ENCODE data around the gene DLGAP1.
"Not testable (repeated sequence)": the region's sequence is repeated elsewhere in the genome, so short reads cannot be mapped to it uniquely, and the experiment has no call there.

DLGAP1 gene

DNA sequence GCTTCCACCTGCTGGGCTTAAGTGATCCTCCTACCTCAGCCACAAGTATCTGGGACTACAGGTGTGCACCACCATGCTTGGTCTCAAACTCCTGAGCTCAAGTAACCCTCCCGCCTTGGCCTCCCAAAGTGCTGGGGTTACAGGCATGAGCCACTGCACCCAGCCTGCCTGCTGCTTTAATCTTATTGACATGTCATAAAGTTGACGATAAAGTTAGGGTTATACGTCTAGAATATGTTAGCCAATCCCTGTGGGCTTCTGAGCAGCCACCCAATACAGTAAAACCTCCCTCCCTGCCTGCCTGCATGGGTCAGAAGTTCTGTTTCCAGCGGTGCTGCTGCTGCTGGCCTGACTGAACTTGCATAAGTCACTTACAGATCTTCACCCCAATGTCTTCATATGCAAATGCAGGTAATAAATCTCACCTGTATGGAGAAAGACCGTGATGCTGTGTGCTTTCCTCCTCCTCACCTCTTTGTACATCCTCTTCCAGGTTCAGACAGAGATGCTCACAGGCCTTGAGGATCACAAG is 975.1 kb downstream of the DLGAP1 start:
- no peak for DNase-seq

DNA sequence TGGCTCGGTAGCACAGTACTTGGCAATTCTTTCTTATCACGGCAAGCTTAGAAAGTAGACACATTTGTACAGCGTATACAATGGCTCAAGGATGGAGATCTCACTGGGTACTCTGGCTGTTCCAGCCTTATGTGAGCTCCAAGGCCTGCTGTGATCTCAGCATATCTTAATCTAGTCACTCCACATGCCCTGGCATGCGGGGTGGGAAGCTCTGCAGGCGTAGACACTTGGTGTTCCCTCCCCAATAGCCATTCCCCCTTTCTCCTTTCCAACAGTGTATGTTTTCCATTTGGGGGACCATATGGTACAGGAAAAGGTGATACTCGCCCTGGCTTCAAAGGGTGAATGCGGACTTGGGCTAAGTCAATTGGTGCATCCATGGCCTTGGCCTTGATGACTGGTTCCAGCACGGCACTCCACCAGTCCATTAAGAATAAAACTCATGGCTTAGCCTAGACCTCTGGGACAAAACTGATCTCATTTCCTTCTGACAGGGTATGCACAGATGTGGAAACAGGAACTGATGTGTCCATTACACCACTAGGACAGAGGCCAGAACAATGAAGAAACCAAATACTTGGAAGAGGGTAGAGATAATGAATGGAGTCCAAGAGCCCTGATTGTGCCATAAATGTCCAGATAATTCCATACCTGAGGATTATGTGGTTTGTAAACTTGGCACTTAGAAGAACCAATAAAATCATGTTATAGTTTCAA is 976.7 kb downstream of the DLGAP1 start:
- DNase-seq, result no peak

DNA sequence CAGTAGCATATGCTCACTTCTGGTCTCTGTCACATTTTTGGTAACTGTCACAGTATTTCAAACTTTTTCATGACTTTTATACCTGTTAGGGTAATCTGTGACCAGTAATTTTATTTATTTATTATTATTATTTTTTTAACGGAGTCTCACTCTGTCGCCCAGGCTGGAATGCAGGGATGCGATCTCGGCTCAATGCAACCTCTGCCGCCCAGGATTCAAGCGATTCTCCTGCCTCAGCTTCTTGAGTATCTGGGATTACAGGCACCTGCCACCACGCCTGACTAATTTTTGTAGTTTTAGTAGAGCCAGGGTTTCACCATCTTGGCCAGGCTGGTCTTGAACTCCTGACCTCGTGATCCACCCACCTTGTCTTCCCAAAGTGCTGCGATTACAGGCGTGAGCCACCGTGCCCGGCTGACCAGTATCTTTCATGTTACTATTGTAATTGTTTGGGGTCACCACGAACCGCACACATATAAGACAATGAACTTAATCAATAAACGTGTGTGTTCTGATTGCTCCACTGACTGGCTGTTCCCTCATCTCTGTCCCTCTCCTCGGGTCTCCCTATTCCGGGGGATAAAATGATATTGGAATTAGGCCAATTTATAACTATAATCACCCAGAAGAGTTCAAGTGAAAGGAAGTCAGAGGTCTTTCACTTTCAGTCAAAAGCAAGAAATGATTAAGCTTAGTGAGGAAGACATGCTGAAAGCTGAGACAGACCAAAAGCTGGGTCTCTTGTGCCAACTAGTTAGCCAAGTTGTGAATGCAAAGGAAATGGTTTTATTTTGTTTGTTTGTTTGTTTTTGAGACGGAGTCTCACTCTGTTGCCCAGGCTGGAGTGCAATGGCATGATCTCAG is 982.2 kb downstream of the DLGAP1 start:
- no peak for DNase-seq

DNA sequence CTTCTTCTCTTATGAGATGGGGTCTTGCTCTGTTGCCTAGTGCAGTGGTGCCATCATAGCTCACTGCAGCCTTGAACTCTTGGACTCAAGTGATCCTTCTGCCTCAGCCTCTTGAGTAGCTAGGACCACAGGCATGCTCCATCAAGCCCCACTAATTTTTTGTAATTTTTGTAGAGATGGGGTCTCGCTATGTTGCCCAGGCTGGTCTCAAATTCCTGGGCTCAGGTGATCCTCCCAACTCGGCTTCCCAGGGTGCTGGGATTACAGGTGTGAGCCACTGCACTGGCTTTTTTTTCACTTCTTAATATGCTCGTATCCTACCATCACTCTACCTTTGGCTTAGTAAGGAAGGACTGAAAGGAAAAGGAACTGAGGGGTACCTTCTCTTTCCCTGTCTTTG is 983.0 kb downstream of the DLGAP1 start:
- not testable (repeated sequence) for DNase-seq

DNA sequence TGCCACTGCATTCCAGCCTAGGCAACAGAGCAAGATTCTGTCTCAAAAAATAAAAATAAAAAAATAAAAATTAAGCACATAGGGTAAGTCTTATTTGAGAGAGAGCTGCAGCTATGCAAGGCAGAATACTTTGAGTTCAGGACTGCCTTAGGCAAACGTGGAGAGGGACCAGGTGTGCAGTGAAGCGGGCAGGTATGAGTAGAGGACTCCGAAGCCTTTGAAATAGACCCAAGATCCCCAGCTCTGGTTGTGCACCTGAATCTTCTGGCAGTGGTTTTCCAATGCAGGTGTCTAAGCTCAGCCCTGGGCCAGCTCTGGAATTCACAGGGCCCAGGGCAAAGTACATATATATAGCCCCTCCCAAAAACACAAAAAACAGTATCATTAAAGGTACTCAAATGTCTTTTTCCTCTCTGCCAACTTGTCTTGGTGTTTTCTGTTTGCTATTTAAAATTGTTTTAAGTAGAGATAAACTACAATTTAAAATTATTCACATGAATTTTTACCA is 983.9 kb downstream of the DLGAP1 start:
- no peak for DNase-seq

DNA sequence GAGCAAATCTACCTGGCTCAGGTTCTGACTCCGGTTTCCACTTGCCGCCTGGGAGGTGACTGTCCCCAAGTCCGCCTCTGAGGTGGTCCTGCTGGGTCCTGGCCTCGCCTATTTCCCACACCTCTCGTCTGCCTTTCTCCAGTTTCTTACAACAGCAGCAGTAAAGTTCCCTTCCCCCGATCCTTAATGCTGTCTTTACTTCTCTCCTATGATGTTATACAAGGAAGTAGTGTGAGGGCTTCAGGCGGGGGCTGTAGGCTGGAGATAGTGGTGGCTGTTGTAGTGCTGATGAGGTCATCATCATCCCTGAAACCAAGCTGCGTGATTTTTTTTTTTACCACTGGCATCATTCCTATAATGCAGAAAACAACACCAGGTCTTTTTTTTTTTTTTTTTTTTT is 986.3 kb downstream of the DLGAP1 start:
- no peak for DNase-seq

DNA sequence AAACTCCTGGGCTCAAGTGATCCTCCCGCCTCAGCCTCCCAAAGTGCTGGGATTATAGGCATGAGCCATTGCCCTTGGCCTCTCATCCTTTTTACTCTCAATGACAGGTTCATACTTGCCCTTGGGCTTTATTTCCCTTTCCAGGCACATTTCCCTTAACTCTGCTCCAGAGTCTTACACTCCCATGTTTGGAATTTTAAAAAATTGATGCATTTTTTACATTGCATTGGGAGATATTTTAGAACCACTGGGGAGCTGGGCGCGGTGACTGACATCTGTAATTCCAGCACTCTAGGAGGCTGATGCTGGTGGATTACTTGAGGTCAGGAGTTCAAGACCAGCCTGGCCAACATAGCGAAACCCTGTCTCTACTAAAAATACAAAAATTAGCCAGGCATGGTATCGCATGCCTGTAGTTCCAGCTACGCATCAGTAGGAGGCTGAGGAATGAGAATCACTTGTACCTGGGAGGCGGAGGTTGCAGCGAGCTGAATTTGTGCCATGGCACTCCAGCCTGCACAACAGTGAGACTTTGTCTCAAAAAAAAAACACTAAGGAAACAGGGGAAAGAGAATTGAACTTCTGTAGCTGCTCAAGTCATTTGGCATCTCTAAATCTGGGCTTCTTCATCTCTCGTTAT is 986.9 kb downstream of the DLGAP1 start:
- no peak for DNase-seq

DNA sequence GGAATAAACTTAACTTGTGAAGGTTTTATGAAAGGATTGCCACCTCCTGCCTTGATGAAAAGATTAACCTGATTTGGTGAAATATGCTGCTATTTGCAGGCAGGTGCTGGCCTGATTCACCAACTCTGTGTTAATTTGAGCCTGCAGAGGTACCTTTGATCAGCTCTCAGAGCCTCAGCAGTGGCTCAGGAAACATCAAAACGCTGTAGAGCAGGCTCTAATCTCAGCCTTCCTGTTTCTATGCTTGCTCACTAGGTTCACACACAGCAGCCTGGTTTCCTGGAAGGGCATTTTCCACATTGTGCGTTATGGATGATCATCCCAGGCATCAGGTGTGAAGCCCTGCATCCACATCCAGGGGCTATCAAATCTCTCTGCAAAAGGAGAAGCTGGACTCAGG is 988.2 kb downstream of the DLGAP1 start:
- no peak for DNase-seq

DNA sequence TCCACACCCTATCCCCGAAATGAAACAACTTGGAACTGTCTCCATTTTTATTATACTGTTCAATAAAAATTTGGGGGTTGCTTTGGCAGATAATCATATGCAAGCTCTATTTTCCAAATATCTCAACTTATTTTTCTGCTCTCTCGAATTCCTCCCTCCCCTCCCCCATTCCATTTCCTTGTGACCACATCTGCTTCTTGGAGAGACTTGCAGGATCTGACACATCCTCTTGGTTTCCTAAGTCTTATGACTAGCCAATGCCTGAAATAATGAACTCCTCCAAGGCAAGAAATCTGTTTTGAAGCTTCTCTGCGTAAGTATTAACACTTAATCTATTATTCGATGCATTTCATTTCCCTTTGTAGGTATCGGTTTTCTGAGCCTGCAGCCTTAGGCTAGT is 989.1 kb downstream of the DLGAP1 start:
- no peak for DNase-seq

DNA sequence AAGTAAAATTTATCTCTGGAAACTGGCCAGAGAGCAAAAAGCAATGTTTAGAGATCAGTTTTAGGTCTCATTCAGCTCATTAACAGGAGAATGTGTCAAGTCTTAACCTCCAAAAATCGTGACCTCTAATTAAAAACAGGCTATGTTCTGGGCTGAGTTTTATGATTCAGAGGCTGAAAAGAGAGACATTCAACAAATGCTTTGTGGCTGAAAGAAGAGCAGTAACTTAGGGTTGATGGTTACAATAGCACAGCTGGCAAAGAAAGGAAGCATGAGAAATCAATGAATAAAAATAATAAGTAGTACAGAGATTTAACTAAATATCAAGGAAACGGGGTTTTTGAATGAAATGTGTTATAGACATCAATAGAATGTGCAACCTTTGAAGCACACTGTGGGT is 992.1 kb downstream of the DLGAP1 start:
- no peak for DNase-seq

DNA sequence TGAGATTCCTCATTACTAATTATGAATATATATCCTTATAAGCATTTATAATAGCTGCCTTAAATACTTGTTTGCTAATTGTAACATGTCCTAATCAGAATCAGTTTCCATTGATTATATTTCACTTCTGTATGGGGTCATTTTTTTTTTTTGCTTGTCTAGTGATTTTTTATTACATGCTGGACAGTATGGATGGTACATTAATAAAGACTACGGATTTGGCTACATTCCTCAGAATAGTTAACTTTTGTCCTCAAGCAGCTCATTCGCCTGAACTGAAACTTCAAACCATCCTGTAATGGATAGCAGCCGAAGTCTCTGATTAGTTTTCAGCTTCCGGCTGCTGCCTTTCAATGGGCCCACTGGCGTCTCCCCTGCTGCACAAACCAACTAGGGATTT is 993.4 kb downstream of the DLGAP1 start:
- DNase-seq, result no peak

DNA sequence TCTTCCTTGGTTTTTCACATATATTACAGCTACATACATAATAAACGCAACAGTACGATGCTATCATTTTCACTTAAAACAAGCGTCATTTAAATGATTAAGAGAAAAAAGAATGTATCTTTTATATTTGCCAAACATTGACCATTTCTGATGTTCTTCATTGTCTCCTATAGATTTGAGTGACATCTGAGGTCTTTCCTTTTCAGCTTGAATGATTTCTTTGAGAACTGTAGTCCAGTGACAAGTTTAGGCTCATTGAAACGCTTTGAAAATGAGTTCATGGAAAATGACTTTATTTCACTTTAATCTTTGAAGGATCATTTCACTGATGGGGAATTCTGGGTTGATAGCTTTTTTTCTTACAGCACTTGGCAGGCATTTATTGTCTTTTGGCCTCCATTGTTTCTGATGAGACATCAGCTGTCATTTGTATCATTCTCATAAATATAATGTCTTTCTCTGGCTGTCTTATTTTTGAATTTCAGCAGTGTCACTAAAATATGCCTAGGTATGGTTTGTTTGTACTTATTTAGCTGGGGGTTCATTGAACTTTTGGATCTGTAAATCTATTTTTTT is 994.2 kb downstream of the DLGAP1 start:
- no peak for DNase-seq

DNA sequence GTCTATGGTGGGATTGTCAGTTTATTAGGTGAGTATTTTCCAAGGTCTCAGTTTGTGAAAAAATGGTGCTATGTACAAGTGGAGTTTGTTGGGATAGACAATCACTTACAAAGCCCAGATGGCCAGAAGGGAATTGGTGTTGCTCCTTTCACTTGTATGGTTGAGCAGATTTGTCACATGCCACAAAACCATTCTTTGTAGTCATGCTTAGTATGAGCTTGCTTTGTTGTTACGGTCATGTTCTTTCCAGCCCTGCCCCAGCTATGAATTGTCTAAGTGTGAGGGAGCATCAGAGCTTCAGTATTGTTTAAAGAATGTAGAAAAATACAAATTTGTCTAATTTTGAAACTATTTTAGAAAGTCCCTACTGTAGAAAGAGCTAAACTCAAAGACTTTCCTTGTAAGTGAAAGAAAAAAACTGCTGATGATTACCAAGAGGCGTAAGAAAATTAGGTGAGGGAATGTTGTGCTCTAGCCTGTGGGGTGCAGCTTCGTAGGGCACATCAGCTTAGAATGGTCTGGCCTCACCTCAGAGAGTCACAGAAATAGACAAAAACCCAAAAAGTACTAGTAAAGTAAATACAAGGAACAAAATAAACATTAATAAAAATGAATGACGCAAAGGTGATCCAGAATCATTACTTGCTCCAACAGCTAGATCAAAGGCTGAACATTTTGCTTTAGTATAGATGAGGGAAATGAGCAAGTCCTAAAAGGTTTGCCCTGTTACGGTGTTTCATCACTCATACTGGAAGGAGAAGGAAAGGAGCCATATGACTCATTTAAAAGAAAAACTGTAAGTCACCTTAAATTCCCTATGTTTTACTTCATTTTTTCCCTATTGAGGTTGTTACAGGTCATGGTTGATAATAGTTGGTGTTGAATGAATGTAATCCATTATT is 995.9 kb downstream of the DLGAP1 start:
- no peak for DNase-seq

DNA sequence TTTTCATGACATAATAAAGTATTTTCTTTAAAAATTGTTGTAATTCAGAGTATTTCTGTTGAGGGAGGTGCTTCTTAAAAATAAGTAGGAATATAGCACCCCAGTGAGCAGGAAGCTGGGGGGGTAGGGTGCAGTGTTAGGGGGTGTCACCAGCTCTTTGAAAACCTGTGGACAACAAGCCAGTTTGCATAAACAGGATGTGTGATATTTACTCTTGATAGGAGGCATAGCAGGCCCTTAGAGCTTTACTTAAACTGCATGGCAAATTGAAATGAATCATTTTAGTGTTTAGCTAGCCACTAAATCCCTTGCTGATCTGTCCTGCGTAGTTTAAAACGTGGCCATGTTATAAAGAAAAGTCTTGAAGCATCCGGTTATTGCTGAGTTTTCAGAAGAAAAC is 996.7 kb downstream of the DLGAP1 start:
- DNase-seq, result no peak

DNA sequence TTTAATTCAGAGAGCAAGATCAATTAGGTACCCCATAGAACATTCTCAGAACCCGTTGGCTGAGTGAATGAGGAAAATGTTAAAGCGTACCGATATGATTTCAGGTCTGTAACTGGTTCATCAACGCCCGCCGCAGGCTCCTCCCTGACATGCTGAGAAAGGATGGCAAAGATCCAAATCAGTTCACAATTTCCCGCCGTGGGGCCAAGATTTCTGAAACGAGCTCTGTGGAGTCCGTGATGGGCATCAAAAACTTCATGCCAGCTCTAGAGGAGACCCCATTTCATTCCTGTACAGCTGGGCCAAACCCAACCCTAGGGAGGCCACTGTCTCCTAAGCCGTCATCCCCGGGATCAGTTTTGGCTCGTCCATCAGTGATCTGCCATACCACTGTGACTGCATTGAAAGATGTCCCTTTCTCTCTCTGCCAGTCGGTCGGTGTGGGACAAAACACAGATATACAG is 997.8 kb downstream of the DLGAP1 start:
- no peak for DNase-seq

DNA sequence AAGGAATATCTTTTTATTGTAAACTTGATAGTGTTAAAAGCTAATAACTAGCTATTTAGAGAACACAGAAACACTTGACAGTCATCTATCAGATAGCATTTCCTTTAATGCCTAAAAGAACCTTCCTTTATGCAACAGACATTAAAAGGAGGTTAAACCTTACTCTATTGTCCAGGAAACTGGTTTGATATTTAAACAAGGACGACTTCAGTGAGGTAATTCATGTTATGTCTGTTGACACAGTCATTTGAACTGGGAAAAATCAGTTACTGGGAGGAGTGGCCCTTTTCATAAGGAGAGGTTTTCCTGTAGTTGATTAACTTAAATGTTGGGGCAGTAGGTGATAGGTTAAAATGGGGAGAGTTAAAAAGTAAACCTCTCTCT is 998.4 kb downstream of the DLGAP1 start:
- peak; percentile 35 for DNase-seq

DNA sequence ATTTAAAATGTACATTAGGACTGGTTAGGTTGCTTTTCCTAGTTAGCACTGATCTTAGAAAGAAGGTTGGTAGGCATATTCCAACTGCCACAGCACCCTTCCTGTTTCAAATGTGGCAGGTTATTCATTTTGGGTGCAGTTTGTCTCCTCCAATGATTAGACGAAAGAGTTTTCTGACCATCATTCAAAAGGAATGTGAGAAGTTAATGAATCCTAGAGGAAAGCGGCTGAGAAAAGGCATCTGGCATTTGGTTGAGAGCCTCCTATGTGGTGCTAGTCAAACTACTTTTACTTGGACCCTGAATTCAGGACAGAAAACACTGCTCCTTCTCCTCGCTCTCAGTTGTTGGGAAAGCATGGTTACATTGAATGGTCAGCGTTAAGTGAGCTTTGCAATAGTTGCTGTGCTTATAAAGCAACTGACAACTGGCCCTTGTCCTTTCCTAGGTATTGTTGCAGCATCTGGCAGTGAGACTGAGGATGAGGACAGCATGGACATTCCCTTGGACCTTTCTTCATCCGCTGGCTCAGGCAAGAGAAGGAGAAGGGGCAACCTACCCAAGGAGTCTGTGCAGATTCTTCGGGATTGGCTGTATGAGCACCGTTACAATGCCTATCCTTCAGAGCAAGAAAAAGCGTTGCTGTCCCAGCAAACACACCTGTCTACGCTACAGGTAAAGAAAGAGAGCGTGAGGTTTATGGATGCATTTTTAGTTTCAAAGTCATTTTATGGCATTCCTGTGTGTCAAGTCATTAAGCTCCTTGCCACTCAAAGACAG is 999.0 kb downstream of the DLGAP1 start:
- no peak for DNase-seq

DNA sequence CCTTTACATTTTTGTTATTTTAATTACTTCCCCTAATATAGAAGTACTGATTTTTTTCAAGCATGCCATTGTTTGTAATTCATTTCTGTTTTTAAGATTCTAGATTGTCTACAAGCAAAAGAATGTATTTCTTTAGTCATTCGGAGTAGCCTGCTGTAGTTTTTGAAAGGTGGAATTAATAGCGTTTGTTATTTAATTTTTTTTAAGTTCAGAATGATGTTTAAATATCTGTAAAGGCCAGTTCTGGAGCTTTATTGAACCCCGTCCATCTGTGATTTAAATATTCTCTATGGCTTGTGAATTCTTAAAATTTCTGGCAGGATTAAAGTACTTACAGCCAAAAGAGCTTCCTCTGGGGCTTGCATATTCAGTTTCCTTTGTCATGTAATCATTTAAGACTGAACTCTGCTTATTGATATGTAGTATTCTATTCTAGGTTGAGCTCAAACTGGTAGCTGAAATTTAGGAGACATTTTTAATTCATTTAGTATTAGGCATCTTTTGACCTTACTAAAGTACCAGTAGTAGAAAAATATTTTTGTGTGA is 999.9 kb downstream of the DLGAP1 start:
- DNase-seq, result no peak

DNA sequence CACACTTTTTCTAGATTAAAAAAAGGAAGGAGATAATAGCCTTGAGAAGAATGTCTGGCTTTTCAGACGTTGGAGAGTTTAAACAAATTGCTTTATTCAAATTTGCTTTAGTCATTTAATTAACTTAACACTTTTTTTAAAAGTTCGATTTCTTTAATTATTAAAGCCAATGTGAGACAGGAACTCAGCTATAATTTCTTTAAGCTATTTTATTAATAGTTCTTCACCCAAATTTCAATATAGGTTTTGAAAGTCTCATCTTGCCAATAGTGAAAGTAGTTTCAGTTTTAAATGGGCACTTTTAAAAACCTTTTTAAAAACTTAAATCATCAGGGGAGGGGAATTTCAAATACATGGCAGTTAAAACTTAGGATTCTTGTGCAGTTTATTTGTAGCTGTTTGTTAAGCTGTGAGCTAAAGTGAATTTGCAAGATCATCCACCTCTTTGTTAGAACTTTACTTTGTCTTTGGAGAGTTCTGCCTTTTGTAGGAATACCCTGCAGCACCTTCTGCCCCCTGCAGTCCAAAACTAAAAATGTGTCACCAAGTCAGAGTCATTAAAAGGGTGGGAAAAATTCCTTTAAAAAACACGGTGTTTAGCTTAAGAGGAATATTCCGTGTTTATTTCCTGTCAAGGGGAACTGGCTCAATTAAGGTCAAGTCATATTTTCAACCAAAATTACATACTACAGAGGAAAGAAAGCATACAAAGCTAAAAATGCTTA is 1000.6 kb downstream of the DLGAP1 start:
- DNase-seq, result peak; percentile 52

Measured in COR-L47 (cell line).